Stimulated activated CD8-positive, alpha-beta memory T cell treated with anti-CD3 and anti-CD28 coated beads, Interleukin-4, amount 100 ng/mL, for 48 hours (primary cell): ENCODE measurements around the gene KCNQ5.
A peak's percentile ranks its signal among the peaks of the same experiment; 100 is the strongest.

Experiments used
- DNase-seq: peaks from one replicate; pipeline ENCODE4 v3.0.0-alpha.2; 2020

The KCNQ5 gene

DNA sequence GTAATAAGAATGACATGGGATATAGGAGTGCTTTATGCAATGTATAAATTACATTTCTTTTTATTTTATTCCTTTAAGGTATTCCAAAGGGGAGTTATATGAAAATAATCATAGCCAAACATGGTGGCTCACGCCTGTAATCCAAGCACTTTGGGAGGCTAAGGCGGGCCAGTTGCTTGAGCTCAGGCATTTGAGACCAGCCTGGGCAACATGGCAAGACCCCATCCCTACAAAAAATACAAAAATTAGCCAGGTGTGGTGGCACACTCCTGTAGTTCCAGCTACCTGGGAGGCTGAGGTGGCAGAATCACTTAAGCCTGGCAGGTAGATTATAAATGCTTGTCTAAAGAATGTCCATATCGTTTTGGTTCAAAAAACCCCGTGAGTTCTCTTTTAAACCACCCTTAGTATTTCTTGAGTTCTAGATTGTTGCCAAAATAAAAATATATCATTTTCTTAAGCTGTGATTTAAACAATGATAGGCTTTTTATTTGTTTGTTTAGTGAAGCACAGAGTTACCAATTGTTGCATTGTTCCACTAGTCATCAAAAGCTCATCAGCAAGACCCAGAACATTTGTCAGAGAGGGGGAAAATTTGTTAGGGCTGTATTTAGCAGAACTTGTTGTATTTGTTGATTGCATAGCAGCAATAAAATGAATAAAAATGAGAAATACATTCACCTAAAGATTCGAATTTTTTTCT lies 457.2 kb downstream of the KCNQ5 start:
- DNase-seq: no peak

DNA sequence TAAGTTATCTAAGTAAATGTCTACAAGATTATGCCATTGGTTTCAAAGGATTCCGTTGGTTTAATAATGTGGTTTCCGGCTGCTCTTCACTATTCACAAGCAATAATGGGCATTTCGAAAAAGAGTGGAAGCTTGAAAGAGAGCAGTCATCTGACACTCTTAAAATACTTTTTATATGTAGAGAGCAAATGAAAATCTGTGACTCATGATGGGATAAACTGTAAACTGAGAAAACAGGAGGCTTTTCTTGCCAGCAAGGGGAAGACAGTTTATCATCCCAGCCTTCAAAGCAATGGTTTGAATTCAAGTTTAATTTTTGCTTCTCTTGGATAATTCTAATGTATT lies 457.7 kb downstream of the KCNQ5 start:
- no peak for DNase-seq

DNA sequence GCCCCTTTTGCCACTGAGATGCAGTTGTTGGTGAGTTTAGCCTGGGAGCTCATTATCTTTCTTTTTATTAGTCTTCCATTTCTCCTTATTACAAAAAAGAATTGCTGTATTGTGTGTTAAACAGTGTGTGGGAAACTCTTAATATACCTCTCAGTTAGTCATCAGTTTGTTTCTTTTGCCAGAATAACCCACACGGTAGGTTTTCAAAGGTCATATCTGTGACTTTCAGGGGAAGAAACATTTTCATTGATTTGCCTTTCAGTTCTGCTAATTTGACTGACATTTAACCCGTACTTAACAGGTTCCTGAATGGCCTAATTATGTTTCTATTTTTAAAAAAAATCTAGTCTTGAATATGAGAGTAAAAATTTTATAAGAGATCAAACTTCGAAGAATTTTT lies 458.1 kb downstream of the KCNQ5 start:
- no peak for DNase-seq

DNA sequence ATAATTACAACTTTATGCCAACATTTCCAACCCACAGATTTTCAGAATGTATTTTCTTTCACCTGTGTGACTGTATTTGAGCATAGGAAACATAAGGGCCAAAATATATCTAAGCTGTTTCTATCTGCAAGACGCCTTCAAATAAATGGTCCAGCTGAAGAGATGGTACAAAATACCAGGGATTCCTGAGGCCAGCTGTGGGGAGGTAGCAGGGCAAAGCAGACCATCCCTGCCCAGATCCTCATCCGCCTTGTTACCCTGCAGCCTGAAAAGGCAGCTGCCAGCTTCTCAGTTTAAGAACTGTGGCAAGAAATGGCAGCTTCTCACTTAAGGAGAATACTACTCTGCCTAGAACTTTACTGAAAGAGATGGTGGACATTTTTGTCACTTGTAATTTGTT lies 460.1 kb downstream of the KCNQ5 start:
- no peak for DNase-seq

DNA sequence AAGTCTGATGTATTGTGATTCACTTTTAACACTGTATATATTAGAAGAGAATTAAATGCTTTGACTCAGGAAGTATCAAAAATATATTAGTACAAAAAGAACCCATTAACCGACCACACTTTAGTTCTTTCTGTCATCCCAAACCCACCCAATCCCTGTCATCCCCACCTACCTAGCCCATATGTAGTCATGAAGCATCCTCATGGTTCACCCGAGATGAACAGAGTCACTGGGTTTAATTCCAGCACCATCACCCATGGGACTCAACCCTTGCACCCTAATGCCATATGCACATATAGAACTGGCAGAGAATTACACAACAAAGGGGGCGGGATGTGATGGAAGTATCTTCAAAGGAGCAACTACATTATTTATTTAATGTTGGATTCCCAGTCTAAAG lies 462.0 kb downstream of the KCNQ5 start:
- no peak for DNase-seq

DNA sequence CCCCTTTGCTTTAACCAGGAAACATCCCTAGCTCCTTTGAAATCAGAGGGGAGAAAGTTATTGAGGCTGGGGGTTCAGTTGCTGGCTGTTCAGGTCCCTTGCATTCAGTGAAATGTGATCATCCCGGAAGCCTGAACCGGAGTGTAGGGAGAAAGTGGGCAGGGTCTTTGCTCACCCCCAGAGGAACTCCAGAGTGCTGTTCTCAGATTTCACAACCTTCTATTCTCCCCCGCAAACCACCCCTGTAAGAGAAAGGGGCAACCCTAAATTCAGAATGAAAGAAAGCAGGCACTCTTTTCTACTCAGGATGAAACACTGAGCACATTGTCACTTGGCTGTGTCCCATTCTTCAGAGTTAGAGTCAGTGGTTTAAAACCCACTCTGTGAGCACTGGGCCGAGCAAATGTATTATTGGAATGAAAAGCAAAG lies 463.6 kb downstream of the KCNQ5 start:
- DNase-seq: no peak

DNA sequence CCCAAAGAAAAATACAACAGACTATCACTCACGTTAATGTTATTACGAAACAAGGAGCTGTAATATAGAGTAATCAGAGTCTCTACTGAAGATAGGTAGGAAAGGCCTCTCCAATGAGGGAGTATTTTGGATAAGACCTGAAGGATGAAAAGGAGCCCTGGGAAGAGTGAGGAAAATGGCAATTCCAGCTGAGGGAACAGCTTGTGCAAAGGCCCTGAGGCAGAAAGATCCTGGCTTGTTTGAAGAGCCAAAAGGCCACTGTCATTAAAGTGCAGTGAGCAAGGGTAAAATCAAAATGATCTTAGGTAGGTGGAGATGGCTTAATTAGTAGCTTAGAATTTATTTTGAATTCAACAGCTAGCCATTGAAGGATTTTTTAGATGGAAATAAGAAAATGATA lies 464.9 kb downstream of the KCNQ5 start:
- no peak for DNase-seq

DNA sequence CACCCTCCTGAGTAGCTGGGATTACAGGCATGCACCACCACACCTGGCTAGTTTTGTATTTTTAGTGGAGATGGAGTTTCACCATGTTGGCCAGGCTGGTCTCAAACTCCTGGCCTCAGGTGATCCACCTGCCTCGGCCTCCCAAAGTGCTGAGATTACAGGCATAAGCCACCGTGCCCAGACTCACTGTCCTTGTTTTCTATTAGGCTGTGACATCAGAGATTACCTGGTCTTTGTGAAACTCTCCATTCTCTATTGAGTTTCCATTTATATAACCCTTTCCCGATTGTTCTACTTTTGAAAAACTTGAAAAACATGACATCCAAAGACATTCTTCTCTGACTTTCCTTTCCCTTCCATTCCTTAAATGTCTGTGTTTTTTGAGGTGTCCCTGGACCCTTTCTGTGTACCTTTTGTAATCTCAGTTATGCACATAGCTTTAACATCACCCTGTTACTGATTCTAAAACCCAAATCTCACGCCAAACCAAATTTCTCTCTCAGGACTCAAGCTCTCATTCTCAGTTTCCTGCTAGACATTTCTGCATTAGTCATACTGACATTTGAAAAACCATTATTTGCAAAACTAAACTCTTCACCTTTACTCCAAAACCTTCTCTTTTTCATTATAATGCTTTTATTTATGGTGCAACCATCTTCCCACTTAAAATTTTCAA lies 466.4 kb downstream of the KCNQ5 start:
- DNase-seq: no peak

DNA sequence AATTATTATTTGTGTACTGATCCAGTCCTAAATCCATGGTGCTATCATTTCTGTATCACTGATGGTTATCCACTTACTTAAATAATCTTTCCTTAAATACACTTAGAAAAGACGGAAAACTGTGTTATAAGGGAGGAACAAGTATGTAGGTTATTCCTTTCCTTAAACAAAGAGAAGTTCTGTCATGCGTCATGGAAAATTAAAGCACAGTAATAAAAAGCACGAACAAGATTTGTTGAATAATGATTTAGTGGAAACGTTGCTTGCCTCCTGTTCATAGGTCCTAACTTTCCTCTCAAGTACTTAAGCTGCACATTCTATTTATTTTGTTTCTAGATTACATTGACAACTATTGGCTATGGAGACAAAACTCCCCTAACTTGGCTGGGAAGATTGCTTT lies 483.1 kb downstream of the KCNQ5 start:
- no peak for DNase-seq

DNA sequence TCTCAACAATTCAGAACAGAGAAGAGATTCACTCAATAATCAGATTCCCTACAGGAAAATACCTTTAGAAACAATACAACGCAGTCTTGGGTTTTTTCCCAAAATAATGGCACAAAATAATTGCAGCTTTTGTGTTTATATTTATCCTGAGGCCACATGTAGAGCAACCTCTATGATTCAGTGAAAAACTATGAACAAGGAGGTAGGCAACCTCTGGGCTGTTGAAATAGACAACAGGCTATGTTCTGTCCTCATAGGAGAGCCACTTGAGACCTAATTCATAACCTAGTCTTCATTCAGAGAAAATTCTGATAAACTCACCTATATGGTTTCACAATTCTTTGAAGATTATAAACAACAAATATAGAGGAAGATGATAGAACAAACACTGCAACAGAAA lies 485.2 kb downstream of the KCNQ5 start:
- no peak for DNase-seq

DNA sequence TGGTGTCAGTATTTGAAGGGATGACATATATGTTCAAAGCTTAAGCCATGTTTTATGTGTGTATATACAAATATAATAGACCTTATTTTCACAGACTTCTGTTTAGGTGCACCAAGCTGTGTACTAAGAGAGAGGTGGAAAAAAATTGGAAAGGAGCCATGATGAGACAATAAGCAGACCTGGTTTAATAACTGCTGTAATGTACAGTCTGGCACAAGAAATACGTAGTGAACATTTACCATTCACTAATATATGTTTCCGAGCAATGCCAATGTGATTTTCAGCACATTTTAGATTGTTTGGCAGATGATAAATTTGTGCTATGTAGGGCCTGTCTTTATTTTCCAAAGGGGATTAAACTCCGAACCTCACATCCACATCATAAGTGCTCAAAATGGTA lies 487.1 kb downstream of the KCNQ5 start:
- DNase-seq: no peak

DNA sequence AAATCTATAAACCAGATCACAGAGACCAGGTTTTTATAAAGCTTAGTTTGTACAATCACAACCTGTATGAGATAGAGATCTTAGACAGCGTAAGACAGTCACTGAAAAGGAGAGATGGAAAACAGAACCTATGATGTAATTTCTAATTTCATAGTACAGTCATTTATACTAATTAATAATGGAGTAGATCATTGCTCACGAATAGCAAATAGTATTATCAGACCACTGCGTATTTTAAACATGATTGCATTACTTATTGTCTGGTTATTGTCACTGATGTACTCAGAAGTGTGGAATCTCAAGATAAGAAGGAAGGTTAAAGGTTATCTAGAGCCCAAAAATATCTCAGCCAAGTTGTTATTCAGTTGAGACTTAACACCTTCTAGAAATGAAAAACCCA lies 487.8 kb downstream of the KCNQ5 start:
- no peak for DNase-seq

DNA sequence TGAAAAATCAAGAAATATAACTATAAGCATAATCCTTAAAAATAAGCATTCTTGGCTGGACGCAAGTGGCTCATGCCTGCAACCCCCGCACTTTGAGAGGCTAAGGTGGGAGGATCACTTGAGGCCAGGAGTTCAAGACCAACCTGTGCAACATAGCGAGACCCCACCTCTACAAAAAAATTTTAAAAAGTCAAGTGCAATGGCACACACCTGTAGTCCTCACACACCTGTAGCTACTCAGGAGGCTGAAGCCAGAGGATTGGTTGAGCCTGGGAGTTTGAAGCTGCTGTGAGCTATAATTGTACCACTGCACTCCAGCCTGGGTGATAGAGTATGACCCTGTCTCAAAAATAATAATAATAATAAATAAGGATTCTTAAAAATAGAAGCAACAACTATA lies 494.5 kb downstream of the KCNQ5 start:
- DNase-seq: no peak

DNA sequence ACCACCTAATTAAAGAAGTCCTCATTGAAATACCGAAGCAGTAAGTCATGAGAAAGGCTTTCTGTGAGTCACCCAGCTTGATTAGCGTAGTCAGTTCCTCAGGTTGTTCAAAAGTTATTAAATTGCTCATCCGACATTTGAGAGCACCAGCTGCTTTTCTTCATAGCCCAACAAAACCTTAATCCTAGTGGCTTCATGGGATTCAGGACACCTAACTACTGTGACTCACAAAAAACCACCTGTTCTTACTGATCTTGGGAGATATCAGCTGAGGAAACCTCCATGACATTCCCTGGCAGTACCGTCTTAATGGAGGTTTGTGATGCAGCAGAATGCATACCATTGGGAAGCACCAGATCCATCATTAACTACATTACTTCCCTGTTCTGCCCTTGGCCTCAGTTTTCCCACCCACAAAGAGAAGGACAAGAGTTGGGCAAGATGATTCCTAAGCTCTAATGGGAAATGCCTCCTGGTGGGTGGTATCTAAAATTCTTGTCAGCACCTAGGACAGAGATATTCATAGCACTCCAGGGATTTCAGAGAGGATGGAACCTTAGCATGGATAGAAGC lies 499.6 kb downstream of the KCNQ5 start:
- DNase-seq: no peak

DNA sequence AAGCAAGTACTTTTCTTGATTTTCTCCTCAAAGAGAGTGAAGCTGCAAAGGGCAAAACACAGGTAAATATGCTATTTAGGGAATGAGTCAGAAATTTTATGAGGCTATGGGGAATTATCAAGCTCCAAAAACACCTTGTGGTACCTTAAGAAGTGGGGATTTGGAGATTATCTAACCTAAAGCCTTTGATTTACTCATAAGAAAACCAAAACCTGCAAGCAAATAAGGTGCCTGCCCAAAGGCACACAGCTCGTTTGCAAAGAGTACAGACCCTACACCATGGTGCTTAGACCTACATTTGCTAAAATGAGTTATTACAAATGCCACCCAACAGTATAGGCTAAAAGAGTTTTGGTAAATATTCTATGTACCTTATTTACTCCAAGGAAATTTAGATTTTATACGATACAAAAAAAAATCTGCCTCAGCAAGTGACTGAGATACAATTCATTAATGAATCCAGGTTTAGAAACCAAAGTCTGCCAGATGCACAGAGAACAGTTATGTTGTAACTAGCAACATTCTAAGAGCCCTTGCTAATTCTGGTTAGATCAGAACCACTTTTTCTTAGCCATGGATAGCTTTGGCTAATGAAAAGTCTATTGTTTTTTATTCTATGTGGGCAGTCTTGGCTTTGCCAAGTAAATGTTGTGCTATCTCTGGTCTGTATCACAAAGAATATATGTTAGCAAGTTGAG lies 501.9 kb downstream of the KCNQ5 start:
- DNase-seq: no peak

DNA sequence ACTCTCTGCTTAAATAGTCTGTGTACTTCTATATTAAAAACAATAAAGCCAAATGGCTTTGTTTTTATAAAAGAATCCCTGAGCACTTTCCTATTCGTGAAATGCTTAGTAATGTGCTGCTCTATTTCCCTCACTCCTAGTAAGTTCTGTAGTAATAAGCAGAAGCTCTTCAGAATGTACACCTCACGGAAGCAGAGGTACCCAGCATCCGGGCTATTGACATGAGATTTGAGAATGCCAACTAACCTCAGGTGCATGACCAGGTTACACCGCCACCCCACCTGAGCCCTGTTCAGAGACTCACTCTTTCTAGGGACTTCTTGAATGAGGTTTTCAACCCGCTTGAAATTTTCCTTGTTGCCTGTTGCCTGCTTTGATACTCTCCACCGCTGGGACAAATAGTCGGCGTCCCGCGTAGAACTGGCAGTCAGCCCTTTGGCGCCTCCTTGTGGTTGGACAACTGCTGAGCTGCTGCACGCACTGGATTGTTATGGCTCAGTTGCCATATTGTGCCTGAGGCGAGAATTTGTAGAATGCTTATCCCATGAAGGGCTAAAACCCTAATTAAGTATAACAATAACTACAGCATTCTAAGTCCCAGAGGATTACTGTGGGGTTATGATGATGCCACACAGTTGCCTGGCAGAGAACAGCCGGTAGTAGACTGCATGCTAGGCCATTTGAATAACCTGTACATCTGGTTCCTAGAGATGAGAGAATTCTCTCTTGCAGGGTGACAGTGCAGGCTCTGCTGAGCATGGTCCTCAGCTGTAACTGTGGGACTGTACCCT lies 508.0 kb downstream of the KCNQ5 start:
- peak; percentile 93 for DNase-seq

DNA sequence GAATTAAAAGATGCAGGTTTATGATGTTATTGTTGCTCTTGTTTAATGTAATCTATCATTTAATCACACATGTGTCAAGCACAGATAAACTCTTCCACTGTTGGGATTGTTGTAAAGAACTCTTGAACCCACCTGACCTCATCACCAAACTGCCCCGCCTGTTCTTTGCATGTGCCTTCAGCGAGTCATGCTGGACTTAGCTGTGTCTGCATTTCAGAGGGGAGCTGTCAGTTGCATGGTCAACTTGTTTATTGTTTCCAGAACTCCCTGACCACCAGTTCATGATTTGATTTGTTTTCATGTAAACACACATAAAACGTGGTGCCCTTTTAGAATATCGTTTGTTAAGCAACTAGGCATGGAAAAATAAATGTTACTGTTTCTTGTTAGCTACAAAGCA lies 509.8 kb downstream of the KCNQ5 start:
- no peak for DNase-seq

DNA sequence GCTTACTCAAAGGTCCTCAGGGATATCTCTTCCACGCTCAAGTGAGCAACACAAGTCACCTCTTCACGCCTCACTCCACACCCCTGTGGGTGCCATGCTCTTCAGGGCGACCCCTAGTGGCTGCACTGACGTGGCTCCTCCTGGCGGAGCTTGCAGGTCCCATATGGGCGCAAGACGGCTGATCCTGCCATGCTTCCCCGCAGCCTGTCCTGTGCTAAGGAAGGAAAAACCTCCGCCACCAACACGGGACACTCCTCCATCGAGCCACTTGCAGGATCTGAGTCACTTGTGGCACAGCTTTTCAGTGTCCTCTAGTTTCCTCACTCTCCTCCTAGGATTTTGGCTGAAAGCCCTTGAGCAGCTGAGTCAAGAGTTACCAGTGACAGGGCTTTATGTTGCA lies 512.7 kb downstream of the KCNQ5 start:
- peak; percentile 64 for DNase-seq

DNA sequence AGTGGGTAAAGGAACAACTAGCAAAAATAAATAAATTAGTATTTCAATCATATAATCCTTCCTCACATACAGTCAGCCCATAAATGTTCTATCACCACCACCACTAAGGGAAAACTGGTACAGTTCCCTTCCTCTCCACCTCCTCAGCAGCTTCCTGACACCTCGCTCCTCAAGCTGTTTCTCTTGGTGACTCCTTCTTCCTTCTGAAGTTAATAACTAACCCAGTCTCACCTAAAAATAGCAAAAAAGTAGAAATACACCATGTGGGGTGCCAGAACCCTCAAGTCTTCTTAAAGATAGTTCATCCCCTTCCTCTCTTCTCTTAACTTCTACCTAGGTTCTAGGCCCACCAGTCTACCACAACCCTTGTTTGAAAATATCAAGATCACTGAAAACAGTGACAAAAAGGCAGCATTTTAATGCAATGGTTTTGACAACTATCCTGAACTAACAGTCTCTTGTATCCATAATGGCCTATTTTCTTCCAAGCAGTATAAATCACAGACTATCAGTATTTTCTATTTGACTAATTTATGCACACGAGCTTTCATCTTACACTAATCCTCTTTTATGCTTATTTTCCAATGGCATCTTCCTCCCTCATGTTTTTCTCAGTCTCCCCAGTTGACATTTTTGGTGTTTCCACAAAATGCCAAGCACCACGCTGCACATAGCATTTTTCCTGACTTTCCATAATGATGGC lies 518.0 kb downstream of the KCNQ5 start:
- no peak for DNase-seq

DNA sequence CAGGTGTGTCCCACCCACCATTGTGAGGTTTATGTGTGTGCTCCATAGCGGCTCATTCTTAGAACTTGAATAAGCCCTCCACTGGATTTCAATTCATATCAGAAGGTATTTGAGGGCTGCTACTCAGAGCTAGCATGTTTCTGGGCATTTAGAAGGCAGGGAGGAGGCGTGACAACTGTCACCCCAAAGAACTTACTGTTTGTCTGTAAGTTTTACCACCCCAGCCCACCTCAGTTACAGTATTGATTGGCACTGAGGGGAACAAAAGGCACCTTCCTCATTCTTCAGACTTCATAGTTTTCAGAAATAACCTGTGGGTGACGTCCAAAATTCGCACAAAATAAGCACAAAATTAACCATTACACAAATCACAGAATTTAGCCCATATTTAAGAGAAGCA lies 521.7 kb downstream of the KCNQ5 start:
- no peak for DNase-seq

DNA sequence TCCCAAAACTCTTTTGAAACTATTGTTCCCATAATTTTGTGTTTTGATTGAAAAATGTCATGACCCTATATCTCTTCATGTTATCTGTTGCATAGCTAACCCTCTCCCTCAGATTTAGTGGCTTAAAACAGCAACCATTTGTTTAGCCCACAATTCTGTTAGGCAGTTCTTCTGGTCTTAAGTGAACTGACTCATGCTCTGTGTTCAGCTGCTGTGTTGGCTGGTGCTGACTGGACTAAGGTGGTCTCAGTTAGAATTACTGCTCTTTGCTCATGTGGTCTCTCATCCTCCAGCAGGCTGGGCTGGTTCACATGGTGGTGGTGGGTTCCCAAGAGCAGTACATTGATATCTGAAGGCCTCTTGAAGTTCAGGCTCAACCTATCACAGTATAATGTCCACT lies 522.7 kb downstream of the KCNQ5 start:
- DNase-seq: no peak

DNA sequence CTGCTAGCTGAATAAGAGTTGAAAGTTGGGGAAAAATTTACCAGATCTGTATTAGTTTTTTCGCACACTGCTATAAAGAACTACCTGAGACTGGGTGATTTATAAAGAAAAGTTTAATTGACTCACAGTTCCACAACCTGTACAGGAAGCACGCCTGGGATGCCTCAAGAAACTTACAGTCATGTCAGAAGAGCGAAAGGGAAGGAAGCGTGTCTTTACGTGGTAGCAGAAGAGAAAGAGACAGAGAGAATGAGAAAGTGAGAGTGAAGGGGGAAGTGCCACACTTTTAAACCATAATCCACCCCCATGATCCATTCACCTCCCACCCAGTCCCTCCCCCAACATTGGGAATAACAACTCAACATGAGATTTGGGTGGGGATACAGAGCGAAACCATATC lies 523.8 kb downstream of the KCNQ5 start:
- DNase-seq: no peak

DNA sequence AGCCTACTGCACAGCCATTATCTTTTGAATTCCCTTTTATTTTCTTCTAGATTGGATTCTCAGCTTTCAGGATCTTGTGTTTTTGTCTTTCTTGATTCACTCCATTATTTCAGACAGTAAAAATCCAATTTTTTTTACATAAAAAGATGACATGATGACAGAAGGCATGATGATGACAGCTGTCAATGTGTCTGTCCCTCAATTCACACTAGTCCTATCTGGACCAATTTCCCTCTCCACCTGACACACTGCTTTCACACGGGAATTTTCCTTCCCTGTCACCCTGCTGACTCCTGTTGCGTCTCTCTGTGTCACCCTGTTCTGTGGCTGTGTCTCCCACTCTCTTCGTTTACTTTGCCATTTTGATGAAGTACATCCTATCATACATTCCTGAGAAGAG lies 529.9 kb downstream of the KCNQ5 start:
- no peak for DNase-seq
